ENCODE results near the gene ATAD3B. TPM values are rescaled to one million over a fixed set of nuclear protein-coding genes. Genes with fewer than 3 reads are reported as not detected.
"Not testable (repeated sequence)": the region's sequence is repeated elsewhere in the genome, so short reads cannot be mapped to it uniquely, and the experiment has no call there.

The ATAD3B gene
- total RNA-seq, 1 experiment from 2014 or later, result 11.3 TPM

DNA sequence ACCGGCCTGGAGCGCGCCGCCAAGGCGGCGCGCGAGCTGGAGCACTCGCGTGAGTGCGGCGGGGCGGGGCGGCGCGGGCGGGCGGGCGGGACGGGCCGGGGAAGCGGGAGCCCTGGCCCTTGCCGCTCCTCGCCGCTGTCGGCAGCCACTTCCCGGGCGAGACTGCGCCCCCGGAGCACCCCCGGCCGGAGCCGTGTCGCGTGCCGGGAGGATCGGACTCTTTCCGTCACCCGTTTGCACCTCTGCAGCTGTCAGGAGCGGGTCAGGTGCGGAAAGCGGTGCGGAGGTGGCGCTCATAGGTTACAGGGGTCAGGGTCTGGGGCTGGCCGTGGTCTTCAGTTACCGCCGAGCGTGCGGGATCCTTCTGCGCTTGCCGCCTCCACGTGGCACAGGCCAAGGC is 40.9 kb downstream of the ATAD3B start:
- not testable (repeated sequence) for DNase-seq (ENCODE audit: low read depth)

DNA sequence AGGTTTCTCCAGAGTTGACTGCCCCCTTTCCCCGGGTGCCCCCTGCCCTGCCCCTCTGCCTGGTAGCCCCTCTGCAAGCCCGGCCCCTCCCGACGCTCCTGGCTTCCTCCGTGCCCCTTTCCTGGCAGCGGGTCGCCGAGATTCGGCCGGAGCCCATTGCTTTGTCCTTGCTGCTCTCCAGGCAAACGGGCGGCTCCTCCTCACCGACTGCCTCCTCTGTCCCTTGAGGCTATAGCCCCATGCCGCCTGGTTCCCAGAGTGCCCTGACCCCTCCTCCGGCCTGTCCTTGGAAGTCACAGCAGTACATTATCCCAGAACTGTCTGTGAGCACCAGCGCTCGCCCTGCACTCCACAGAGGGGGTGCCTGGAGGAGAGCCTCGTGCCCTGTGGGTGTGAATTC is 42.1 kb downstream of the ATAD3B start:
- not testable (repeated sequence) for DNase-seq (ENCODE audit: low read depth)

DNA sequence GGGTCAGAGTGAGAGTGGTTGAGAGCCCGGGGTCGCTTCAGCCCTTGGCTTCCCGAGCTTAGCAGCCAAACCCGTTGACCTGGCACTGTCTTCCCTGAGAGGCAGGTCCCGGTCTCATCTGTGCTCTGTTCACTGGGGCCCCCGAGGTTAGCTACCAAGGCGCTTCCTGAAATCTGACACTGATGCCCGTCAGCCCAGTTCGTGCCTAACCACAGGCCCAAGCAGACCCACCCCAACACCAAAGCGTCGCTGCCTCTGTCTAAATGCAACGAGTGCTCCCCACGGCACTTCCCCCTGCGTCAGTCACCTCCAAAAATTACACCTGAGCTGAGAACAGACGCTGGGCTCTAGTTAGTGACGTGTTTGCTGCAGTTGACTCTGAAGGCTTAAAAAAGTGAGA is 42.8 kb downstream of the ATAD3B start:
- DNase-seq (ENCODE audit: low read depth), result not testable (repeated sequence)

DNA sequence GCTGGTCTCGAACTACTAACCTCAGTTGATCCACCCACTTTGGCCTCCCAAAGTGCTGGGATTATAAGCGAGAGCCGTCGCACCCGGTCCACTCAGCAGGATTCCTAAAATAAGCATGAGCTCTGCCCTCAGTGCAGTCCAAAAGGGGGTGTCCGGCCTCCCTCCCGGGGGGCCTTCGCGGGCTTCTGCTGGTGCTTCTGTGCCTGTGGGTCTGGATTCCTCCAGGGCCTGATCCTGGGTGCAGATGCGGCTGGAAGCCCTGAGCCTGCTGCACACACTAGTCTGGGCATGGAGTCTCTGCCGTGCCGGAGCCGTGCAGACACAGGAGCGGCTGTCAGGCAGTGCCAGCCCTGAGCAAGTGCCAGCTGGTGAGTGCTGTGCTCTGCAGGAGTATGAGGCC is 45.4 kb downstream of the ATAD3B start:
- DNase-seq (ENCODE audit: low read depth), result not testable (repeated sequence)

DNA sequence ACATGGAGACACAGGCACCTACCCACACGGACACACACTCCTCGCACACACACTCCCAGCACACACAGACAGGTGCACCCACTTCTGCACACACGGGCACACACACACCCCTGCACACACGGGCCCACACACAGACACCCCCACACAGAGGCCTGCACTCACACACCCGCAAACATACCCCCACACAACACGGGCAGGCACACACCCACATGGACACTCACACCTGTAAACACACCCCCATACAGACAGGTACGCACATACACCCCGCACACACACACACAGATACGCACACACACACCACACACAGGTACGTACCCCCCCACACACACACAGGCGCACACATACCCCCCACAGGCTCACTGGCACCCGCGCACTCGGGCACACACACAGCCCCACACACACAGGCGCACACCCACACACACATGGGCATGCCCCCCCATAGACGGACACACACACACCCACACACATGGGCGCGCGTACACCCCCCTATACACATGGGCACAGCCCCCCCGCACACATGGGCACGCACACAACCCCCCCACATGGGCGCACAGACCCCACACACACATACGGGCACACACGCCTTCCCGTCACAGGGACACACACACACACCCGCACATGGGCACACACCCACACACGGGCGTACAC is 46.5 kb downstream of the ATAD3B start:
- no peak for DNase-seq (ENCODE audit: low read depth)

DNA sequence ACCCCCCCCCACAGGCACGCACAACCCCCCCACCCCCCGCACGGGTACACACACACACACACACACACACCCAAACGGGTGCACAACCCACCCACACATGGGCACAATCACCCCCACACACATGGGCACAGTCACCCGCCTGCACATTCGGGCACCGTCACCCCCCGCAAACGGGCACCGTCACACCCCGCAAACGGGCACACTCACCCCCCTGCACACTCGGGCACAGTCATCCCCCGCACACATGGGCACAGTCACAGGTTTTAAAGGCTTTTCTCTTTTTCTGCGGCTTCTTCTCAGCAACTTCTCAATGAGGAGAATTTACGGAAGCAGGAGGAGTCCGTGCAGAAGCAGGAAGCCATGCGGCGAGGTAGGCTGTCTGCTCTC is 47.0 kb downstream of the ATAD3B start:
- not testable (repeated sequence) for DNase-seq (ENCODE audit: low read depth)

DNA sequence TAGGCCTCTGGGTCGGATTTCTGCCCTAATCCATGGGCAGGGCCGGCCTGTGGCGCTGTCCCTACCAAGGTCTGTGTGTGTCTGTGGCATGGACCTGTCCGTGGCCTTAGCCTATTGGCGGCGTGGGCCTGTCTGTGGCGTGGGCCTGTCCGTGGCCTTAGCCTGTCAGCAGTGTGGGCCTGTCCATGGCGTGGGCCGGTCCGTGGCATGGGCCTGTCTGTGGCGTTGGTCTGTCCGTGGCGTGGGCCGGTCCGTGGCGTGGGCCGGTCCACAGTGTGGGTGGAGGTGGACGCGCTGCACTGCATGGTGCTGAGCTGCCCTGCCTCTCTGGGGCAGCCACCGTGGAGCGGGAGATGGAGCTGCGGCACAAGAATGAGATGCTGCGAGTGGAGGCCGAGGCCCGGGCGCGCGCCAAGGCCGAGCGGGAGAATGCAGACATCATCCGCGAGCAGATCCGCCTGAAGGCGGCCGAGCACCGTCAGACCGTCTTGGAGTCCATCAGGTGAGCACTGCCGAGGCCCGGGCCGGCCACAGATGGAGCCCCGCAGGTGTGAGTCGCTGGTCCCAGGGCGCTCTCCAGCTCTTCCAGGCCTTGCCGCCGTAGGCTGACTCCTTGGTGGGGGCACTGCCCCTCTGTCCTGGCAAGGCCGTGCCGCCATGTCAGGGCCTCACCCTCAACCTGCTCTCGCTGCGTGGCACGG is 48.4 kb downstream of the ATAD3B start:
- DNase-seq (ENCODE audit: low read depth), result not testable (repeated sequence)

DNA sequence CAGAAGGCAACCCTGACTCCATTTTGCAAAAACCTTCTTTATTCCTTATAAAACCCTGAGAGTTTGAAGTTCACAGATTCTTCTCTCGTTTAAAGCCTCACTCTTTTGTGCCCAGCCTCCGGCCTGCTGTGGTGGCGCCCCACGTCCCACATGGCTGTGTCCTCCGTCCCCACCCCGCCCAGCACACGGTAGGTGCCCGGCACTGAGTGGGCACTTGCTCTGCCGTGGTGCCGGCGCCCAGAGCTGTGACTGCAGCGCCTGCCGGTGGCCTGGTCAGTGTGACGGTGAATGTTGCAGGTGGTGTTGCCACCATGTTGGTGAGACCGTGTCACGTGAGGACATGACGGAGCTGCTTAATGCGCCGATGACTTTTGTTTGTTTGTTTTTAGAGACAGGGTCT is 49.8 kb downstream of the ATAD3B start:
- DNase-seq (ENCODE audit: low read depth), result no peak

DNA sequence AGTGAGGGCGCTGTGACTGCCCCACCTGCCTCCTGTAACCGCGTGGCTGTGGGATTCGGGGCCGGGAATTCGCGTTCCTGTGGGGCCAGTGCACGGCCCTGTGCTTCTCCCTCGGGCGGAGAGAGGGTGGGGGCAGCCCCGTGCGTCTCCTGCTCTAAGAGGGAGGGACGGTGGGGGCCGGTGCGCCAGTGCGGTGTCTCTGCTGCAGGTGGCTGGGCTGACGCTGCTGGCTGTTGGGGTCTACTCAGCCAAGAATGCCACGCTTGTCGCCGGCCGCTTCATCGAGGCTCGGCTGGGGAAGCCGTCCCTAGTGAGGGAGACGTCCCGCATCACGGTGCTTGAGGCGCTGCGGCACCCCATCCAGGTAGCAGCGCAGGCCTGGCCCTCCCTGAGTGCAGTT is 51.0 kb downstream of the ATAD3B start:
- DNase-seq (ENCODE audit: low read depth), result not testable (repeated sequence)

DNA sequence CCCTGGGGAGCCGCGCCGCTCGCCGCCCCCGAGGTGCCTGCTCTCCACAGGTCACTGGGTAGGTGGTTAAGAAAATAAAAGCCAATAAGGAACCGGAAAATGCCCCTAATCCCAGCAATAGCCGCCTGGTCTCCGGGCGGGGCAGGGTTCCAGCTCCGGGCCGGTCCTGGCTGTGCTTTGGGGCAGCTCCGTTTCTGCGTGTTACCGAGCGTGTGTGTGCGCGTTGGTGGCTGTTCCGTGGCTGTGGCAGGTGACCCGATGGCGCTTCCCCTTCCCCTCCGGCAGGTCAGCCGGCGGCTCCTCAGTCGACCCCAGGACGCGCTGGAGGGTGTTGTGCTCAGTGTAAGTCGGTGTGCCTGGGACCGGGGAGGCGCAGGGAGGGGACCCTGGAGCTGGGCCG is 51.7 kb downstream of the ATAD3B start:
- not testable (repeated sequence) for DNase-seq (ENCODE audit: low read depth)

DNA sequence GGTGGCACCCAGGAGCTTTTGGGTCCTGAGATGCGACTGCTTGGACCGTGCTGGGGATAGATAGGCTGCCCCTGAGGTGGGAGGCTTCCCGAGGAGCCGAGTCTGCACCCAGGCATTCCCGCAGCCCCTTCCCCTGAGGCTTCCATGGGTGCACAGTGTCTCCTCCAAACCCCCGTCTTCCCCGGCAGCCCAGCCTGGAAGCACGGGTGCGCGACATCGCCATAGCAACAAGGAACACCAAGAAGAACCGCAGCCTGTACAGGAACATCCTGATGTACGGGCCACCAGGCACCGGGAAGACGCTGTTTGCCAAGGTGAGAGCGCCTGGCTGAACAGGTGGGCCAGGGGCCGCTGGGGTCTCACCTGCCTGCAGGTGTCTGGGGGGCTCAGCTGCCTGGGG is 52.1 kb downstream of the ATAD3B start:
- DNase-seq (ENCODE audit: low read depth), result not testable (repeated sequence)

DNA sequence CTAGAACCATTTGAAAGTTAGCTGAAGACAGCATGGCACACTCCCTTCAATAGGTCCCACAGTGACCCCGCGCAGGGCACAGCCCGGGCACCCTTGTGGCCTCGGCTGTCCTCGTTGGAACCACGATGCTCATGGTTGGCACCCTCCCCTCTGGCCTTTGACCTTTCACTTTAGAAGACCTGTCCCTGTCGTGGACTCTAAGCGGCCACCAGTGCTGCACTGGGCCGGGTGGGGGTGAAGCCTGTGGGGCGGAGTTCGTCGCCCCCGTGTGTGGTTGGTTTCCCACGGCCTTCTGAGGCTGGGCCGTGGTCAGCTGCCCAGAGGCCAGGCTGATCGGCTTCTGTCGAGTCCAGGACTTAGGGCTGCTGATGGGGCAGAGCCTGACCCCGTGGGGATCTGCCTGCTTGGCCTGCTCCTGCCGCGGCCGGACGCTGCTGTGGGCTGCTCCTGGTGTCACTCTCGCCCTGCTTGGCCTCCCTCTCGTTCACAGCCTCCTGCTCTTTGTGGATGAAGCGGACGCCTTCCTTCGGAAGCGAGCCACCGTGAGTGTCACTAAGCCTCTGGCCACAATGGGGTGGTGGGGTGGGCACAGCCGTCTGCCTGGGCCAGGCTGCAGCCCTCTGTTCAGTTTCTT is 53.3 kb downstream of the ATAD3B start:
- DNase-seq (ENCODE audit: low read depth), result not testable (repeated sequence)

DNA sequence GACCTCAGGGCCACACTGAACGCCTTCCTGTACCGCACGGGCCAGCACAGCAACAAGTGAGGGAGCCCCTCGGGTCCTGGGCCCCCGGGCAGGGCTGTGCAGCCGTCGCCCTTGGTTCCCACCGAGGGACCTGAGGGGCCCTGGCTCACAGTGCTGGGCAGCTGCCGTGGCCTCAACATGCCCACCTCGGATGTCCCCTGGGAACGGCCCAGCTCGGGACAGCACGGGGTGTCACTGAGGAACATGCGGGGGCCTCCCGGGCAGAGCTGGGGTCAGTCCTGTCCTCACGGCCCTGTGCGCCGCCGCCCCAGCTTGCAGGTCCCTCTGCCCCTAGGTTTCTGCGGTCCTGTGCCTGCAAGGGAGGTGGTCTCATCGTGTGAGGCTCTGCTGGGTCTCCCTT is 54.9 kb downstream of the ATAD3B start:
- DNase-seq (ENCODE audit: low read depth), result not testable (repeated sequence)

DNA sequence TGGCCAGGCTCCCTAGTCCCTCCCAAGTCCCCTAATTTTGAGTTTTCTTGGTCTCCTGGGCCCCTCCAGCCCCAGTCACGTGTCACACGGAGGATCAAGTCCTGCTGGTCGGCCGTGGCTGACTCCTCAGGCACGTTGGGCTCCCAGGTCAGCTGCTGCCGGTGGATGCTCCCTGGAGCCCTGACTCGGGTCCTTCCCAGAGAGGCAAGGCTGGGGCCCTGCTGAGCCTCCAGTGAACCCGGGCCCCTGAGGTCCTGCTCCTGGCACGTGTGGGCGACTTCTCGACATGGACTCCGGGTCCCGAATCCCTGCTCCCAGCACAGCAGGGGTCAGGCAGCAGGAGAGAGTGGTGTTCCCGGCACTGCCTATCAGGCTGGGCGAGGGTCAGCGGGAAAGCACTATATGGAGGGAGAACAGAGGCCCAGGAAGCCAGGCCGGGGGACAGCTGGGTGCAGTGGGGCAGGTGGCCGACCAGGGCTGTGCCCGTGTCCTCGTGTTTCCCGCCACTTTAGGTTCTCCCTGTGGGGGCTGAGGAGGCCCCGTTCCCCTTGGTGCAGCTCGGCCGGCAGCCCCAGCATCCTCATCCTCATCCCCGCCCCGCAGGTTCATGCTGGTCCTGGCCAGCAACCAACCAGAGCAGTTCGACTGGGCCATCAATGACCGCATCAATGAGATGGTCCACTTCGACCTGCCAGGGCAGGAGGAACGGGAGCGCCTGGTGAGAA is 55.7 kb downstream of the ATAD3B start:
- DNase-seq (ENCODE audit: low read depth), result no peak

DNA sequence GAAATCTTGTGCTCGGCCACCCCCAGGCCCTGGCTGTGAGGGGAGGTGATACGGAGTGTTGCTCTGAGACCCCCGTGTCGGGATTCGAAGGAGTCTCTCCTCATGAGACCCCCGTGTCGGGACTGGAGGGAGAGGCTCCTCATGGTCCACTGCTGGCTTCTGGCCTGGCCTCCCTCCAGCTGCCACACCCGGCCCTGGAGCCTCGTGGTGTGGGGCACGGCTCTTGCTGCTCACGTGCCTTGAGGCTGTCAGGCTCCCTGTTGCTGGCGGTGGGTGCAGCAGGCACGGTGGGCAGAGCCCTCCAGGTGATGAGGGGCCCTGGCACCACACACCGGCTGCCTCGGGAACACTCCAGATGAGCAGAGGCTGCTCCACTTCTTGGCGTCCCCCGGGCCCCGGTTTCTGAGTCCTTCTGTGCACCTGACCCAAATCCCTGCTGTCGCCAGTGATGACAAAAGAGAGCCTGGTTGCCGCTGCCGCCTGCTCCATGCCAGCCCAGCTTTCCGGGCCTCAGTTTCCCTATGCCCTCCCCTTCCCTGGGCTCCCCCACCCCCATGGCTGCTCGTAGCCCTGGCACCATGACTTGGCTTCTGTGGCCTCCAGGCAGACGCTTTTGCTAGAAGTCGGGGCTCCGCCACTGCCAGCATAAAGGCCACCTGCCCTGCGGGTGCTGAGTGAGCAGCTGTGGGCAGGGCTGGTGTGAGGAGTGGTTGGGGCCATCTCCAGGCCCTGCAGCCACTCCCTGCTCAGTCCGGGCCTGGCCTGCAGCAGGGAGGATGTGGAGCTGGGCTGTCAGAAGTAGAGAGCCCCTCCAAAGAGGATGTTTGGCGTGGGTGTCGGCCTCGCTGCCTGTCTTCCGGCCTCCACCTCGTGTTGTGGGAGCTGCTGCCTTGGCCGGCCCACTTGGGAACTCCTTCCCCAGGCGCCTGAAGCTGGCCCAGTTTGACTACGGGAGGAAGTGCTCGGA is 57.0 kb downstream of the ATAD3B start:
- DNase-seq (ENCODE audit: low read depth), result no peak

DNA sequence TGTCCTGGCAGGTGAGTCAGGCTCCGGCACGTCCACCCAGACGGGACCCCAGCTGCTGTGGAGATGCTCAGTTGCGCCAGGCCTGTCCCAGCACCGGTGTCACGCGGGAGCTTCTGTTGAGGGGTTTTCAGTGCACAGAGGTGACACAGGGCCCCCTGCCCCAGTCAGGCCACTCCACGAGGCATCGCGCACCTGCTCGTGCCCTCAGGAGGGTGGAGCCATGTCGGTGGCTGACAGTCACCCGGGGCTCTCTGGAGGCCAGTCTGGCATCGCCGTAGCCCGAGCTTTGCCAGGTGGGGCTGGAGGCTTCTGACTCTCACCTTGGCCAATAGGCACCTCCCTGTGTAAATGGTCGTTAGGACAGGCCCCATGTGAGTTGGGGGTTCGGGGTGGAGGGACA is 57.8 kb downstream of the ATAD3B start:
- DNase-seq (ENCODE audit: low read depth), result no peak

DNA sequence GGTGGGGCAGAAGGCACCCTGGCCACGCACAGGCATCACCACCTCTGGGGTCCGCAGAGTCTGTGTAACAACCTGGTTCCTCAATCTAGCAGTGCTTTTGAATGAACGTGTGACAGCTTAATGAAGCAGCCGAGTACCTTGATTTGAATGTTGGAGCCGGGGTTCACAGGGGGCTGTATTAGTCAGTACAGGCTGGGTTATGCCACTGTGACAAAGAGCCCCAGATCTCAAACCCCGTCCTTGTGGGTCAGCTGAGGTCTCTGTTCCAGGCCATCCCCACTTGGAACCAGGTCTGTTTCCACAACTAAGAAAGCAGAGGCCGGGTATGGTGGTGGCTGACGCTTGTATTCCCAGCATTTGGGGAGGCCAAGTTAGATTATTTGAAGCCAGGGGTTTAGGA is 58.4 kb downstream of the ATAD3B start:
- no peak for DNase-seq (ENCODE audit: low read depth)

DNA sequence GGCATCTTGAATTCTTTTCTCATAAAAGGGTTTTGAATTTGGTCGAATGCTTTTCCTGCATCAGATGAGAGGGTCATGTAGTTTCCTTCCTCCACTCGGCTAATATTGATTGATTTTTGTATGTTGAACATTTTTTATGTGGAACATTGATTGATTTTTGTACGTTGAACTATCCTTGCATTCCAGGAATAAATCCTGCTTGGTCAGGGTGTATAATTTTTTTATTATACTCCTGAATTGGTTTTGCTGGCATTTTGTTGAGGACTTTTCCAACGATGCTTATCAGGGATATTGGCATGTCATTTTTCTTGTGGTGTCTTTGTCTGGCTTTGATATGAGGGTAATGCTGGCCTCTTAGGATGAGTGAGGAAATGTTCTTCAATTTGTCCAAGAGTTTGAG is 60.4 kb downstream of the ATAD3B start:
- no peak for DNase-seq (ENCODE audit: low read depth)

DNA sequence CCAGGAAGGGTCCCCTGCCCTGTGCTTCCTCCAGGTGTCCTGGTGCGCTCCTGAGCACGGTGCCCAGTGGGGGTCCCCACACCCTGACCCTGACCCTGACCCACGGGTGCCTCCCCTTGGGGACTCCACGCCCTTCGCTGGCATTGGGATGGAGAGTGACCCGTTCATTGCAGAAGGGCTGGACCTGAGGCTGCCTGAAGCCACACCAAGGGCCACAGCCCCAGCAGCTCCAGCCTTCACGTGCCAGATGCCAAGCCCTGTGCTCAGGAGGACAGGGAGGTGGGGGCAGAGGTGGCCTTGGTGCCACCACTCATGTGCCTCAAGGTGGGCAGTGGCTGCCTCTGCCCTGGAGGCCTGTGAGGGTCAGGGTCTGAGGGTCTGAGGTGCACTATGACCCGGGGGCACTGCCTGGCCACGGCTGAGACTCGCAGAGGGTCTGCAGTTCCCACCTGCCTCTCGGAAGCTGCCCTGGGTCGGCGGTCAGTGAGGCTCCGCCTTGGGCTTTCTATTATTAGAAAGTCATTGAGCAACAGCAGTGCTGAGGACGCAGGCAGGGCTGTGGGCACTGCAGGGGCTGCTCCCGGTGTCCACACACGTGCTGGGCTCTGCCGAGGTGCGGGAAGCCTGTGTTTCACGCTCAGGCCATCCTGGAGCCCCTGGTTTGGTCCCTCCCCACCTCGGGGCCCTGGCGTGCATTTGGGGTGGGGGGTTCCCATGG is 61.8 kb downstream of the ATAD3B start:
- DNase-seq (ENCODE audit: low read depth), result not testable (repeated sequence)

DNA sequence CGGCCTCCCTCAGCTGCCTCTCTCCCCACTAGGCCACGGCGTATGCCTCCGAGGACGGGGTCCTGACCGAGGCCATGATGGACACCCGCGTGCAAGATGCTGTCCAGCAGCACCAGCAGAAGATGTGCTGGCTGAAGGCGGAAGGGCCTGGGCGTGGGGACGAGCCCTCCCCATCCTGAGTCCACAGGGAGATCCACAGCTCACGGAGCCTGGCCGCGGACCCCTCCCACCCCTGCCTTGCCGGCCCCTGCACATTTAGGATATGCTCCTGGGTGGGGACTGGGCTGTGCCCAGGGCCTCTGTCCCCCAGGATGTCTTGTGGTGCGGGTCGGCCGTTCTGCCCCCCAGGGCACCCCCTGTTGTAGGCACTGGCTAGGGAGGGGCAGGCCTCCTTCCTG is 62.3 kb downstream of the ATAD3B start:
- not testable (repeated sequence) for DNase-seq (ENCODE audit: low read depth)

Data from RPMI7951 (cell line).